ENCODE data around the gene OR52D1.

OR52D1 gene

DNA sequence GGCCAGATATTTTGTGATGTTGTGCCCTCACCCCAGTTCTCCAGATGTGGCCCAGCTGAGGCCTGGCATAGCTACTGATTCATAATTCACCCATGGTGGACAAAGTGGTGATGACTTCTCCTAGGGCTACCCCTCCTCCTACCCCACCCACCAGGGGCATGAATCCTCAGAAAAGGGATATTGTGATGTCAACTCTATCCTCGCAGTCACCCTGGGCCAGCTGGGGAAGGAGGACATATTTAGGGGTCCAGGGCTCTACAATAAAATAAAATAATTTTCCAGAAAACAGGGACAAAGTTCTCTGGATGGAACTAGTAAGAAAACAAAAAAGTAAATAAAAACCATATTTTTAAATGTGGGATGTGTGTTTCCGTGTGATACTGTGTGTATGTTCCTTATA, 28.1 kb downstream of the OR52D1 start, which contains the start of gene UBQLNL:
Gene UBQLNL, minus strand, starts transcription at position 101 of the 400 bp plus-strand sequence. CDS start 258 bp downstream, outside the sequence.
- no peaks in the 10 kb centered on the region for H3K27me3 ChIP-seq (ENCODE audit: low read depth, low read length)
- no peaks in the 10 kb centered on the region for H3K9me3 ChIP-seq (ENCODE audit: control insufficient read depth in 1 of 2, low read length in 2 of 2)
- H3K27ac ChIP-seq (ENCODE audit: low read length), result no peak within 1 kb of the TSS
- no peak within 1 kb of the TSS for H3K4me3 ChIP-seq (ENCODE audit: low read depth in 1 of 2, low read length in 2 of 2)
- no peaks in the 10 kb centered on the region for H3K4me1 ChIP-seq (ENCODE audit: control insufficient read depth in 1 of 2, insufficient read depth in 2 of 2, low read length in 2 of 2)
- no peaks in the 10 kb centered on the region for H3K36me3 ChIP-seq (ENCODE audit: control insufficient read depth in 1 of 2, insufficient read depth in 2 of 2, low read length in 2 of 2)

DNA sequence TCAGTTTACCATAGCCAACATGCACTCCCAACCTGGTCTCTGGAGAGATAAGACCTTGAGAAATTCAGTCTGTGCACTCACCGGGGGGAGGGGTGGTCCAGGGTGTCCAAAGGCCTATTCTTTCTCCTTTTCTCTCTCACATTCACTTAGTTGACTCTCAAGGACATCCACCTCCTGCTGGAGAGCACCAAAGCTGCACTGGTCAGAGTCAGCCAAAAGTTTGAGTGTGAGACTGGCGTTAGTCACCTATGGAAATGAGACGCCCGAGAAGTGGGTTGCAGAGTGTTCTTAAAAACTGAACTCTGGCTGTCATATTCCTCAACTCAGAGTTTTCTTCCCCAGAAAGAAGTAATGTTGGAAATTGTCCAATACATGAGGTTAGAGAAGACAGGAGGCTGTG, 33.1 kb downstream of the OR52D1 start:
- H3K36me3 ChIP-seq (ENCODE audit: control insufficient read depth in 1 of 2, insufficient read depth in 2 of 2, low read length in 2 of 2), result no peaks in the 10 kb centered on the region
- no peak overlapping the region for H3K4me3 ChIP-seq (ENCODE audit: low read depth in 1 of 2, low read length in 2 of 2)
- H3K4me1 ChIP-seq (ENCODE audit: control insufficient read depth in 1 of 2, insufficient read depth in 2 of 2, low read length in 2 of 2), result no peaks in the 10 kb centered on the region
- no peaks in the 10 kb centered on the region for H3K9me3 ChIP-seq (ENCODE audit: control insufficient read depth in 1 of 2, low read length in 2 of 2)
- H3K27me3 ChIP-seq (ENCODE audit: low read depth, low read length), result no peaks in the 10 kb centered on the region
- H3K27ac ChIP-seq (ENCODE audit: low read length), result no peak overlapping the region

DNA sequence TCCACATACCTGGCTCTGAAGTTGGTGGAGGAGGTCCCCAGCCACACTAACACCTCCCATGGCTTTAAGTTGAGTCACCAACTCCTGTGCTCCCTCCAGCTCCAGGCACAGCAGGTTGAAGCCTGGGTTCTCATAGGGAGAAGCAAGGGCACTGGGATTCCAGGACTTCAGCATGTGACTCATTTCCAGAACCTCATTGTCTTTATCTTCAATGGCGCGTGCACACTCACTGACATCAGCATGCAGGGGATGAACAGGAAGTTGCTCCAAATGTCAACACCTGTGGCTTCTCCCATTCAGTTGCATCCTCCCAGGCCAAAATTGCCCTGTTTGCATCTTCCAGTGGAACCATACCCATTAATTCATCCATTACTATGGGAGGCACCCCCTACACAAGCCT, 33.8 kb downstream of the OR52D1 start:
- Histone ChIP-seq H3K9me3 (ENCODE audit: control insufficient read depth in 1 of 2, low read length in 2 of 2) (no peaks in the 10 kb centered on the region), H3K27ac (ENCODE audit: low read length) (no peak overlapping the region), H3K27me3 (ENCODE audit: low read depth, low read length) (no peaks in the 10 kb centered on the region), H3K4me1 (ENCODE audit: control insufficient read depth in 1 of 2, insufficient read depth in 2 of 2, low read length in 2 of 2) (no peaks in the 10 kb centered on the region), H3K36me3 (ENCODE audit: control insufficient read depth in 1 of 2, insufficient read depth in 2 of 2, low read length in 2 of 2) (no peaks in the 10 kb centered on the region), H3K4me3 (ENCODE audit: low read depth in 1 of 2, low read length in 2 of 2) (no peak overlapping the region)

DNA sequence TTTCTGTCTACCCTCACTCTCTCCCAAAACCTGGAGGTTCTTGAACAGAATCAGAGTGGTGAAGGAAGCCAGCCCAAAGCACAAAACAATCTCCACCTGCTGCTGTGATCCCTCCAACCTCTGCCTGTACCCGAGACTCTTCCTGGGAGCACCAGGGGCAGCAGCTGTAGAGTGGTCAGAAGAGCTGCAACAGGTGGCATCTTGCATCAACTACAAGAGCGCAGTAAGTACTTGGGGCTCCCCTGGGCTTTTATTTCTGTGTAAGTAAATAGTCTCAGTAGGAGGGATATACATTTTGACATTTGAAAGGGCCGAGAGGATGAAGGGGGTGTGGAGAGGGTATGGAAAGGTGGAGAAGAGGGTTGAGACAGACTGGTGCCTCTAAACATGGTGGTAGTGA, 36.3 kb downstream of the OR52D1 start:
- Histone ChIP-seq H3K9me3 (ENCODE audit: control insufficient read depth in 1 of 2, low read length in 2 of 2) (no peaks in the 10 kb centered on the region), H3K36me3 (ENCODE audit: control insufficient read depth in 1 of 2, insufficient read depth in 2 of 2, low read length in 2 of 2) (no peaks in the 10 kb centered on the region), H3K27ac (ENCODE audit: low read length) (no peak overlapping the region), H3K4me3 (ENCODE audit: low read depth in 1 of 2, low read length in 2 of 2) (no peak overlapping the region), H3K27me3 (ENCODE audit: low read depth, low read length) (no peaks in the 10 kb centered on the region), H3K4me1 (ENCODE audit: control insufficient read depth in 1 of 2, insufficient read depth in 2 of 2, low read length in 2 of 2) (no peaks in the 10 kb centered on the region)

DNA sequence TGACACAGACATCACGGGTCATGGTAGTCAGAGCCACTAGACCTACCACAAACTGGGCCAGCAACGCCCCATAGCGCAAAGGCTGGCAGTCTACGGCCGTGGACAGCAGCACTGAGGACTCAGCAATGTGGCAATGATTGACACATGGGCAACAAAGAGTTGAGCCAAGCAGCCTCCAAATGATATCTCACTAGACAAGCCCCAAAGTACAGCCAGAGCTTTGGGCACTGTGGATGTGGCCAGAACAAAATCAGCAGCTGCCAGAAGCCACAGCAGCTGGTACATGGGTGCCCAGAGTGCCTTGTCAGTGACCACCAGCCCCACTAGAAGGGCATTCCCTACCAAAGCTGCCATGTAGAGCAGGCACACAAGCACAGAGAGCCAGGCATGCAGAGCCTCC, 39.2 kb downstream of the OR52D1 start:
- Histone ChIP-seq H3K4me3 (ENCODE audit: low read depth in 1 of 2, low read length in 2 of 2) (no peak overlapping the region), H3K27ac (ENCODE audit: low read length) (no peak overlapping the region), H3K9me3 (ENCODE audit: control insufficient read depth in 1 of 2, low read length in 2 of 2) (no peaks in the 10 kb centered on the region), H3K27me3 (ENCODE audit: low read depth, low read length) (no peaks in the 10 kb centered on the region), H3K4me1 (ENCODE audit: control insufficient read depth in 1 of 2, insufficient read depth in 2 of 2, low read length in 2 of 2) (no peaks in the 10 kb centered on the region), H3K36me3 (ENCODE audit: control insufficient read depth in 1 of 2, insufficient read depth in 2 of 2, low read length in 2 of 2) (no peaks in the 10 kb centered on the region)

DNA sequence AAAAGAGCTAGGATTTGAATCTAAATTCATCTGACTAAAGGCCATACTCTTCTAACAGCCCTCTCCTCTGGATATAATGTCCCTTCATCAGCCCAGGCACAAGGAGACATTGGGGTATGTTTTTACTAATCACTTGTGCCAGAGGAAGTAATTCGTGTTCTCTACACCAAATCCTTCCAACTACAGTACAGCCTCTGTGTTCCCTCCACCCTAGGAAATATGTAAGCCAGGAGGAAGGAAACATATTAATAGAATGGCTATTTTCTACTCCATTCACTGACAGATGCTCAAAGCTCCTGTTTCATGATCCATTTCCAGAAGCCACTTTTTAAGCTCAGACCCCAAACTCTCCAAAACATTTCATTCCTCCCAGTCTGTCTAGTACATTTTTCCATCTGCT, 40.0 kb downstream of the OR52D1 start:
- no peaks in the 10 kb centered on the region for H3K36me3 ChIP-seq (ENCODE audit: control insufficient read depth in 1 of 2, insufficient read depth in 2 of 2, low read length in 2 of 2)
- no peak overlapping the region for H3K4me3 ChIP-seq (ENCODE audit: low read depth in 1 of 2, low read length in 2 of 2)
- H3K4me1 ChIP-seq (ENCODE audit: control insufficient read depth in 1 of 2, insufficient read depth in 2 of 2, low read length in 2 of 2), result no peaks in the 10 kb centered on the region
- H3K27me3 ChIP-seq (ENCODE audit: low read depth, low read length), result no peaks in the 10 kb centered on the region
- H3K27ac ChIP-seq (ENCODE audit: low read length), result no peak overlapping the region
- H3K9me3 ChIP-seq (ENCODE audit: control insufficient read depth in 1 of 2, low read length in 2 of 2), result no peaks in the 10 kb centered on the region

DNA sequence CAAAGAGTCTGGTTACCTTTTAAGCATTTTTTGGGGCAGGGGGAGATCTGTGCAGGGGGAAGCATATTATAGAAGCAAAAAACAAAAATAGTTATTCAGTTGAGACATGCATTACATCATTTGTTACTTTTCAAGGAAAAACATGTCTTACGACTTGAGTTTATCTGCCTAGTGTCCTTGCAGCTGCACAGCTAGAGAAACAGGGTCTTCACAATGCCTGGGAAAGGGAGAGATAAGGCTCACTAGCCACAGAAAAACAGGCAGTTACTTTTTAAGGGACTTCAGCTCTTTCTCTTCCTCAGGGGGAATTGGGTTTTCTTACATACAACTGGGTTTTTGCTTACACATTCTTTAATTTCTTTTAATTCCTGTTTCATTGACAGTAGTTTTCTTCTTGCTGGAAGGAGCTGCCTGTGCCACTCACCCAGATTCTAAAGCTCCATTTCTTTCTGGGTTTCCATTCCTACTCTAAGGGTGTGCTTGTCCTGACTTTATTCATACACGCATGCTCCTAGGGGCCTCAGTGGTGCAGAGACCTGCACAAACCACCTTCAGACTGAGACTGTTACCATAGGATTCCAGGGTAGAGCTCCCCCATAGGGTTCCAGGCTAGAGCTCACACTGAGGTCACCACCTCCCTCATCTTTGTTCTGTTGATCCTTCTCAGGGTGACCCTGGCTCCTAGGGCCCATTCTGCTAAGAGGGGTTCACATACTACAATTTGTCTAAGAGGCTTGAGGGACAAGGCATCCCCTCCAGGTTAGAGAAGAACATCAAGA, 42.8 kb downstream of the OR52D1 start:
- Histone ChIP-seq H3K9me3 (ENCODE audit: control insufficient read depth in 1 of 2, low read length in 2 of 2) (no peaks in the 10 kb centered on the region), H3K27me3 (ENCODE audit: low read depth, low read length) (no peaks in the 10 kb centered on the region), H3K27ac (ENCODE audit: low read length) (no peak overlapping the region), H3K4me1 (ENCODE audit: control insufficient read depth in 1 of 2, insufficient read depth in 2 of 2, low read length in 2 of 2) (no peaks in the 10 kb centered on the region), H3K4me3 (ENCODE audit: low read depth in 1 of 2, low read length in 2 of 2) (no peak overlapping the region), H3K36me3 (ENCODE audit: control insufficient read depth in 1 of 2, insufficient read depth in 2 of 2, low read length in 2 of 2) (no peaks in the 10 kb centered on the region)

DNA sequence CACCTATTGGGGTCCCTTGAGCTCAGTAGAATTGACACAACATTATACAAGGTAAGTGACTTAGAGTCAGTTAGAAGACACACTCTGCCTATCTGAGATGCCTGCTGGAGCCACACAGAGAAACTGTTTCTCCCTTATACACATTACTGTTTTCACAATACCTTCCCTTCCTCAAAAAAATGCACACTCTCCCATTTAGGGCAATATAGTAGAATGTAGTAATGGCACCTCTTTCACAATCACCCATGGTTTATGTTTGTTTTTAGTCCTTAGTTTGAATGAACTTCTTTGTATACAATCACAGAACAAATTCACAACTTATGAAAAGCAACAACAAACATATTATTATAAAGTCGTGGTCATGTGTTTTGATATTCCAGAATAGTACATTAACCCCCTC, 45.6 kb downstream of the OR52D1 start:
- no peaks in the 10 kb centered on the region for H3K36me3 ChIP-seq (ENCODE audit: control insufficient read depth in 1 of 2, insufficient read depth in 2 of 2, low read length in 2 of 2)
- no peaks in the 10 kb centered on the region for H3K27me3 ChIP-seq (ENCODE audit: low read depth, low read length)
- H3K9me3 ChIP-seq (ENCODE audit: control insufficient read depth in 1 of 2, low read length in 2 of 2), result no peaks in the 10 kb centered on the region
- no peaks in the 10 kb centered on the region for H3K4me1 ChIP-seq (ENCODE audit: control insufficient read depth in 1 of 2, insufficient read depth in 2 of 2, low read length in 2 of 2)
- no peak overlapping the region for H3K4me3 ChIP-seq (ENCODE audit: low read depth in 1 of 2, low read length in 2 of 2)
- no peak overlapping the region for H3K27ac ChIP-seq (ENCODE audit: low read length)

DNA sequence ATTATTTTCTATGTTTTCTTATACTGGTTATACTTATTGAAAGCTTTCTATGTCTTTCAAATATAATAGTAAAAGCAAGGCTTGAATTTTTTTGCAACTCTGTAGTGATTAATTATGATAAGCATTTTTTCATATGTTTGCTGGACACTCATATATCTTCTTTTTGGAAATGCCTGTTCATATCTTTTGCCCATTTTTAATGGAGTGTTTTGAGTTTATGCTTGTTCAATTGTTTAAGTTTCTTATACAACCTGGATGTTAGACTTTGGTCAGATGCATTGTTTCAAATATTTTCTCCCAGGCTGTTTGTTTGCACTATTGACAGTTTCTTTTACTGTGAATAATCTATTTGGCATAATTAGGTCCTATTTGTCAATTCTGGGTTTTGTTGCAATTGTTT, 48.0 kb downstream of the OR52D1 start:
- Histone ChIP-seq H3K4me3 (ENCODE audit: low read depth in 1 of 2, low read length in 2 of 2) (no peak overlapping the region), H3K36me3 (ENCODE audit: control insufficient read depth in 1 of 2, insufficient read depth in 2 of 2, low read length in 2 of 2) (no peaks in the 10 kb centered on the region), H3K4me1 (ENCODE audit: control insufficient read depth in 1 of 2, insufficient read depth in 2 of 2, low read length in 2 of 2) (no peaks in the 10 kb centered on the region), H3K9me3 (ENCODE audit: control insufficient read depth in 1 of 2, low read length in 2 of 2) (no peaks in the 10 kb centered on the region), H3K27ac (ENCODE audit: low read length) (no peak overlapping the region), H3K27me3 (ENCODE audit: low read depth, low read length) (no peaks in the 10 kb centered on the region)
